IMR-90 (cell line): ENCODE results near the gene FXYD4. TPM values are rescaled to one million over a fixed set of nuclear protein-coding genes. Genes with fewer than 3 reads are reported as not detected.

Experiments used
- ATAC-seq: fragments of 200-7000 bp; cut with Tn5 transposase; 2 replicates; pipeline ENCODE4 v1.9.1; 2020; ENCODE audit warnings: low read depth, mild to moderate bottlenecking, moderate library complexity
- BruUV-seq: library from RNA; stranded (reverse); fragments of 400-500 nt; replicated peaks from 2 replicates; lab custom pipeline; 2021; lab: Mats Ljungman, UMichigan
- CTCF ChIA-PET: fragments of 300-600 bp; formaldehyde crosslinking; extraction: SDS; loops from one replicate; lab custom pipeline; 2021; ENCODE audit warnings: antibody characterized with exemption; lab: Yijun Ruan, JAX
- POLR2A ChIA-PET: fragments of 300-600 bp; sonication (Branson Sonifier 250); formaldehyde crosslinking; loops from one replicate; lab custom pipeline; 2022; ENCODE audit warnings: antibody characterized with exemption; ENCODE audit not compliant: unreplicated experiment; lab: Charles Lee
- DNase-seq: peaks from one replicate; pipeline ENCODE4 v3.0.0; 2013
- H2AFZ ChIP-seq: replicated peaks from 2 replicates; pipeline ENCODE3; 2013; ENCODE audit warnings: low read length, mild to moderate bottlenecking; ENCODE audit not compliant: poor library complexity
- H2AK5ac ChIP-seq: 2 replicates; pipeline ENCODE4 v1.6.1; 2013; ENCODE audit warnings: low read depth, low read length, inconsistent platforms
- H2AK9ac ChIP-seq: replicated peaks from 2 replicates; pipeline ENCODE3; 2013; ENCODE audit warnings: mild to moderate bottlenecking, low read depth, low read length, moderate library complexity; ENCODE audit not compliant: poor library complexity
- H2BK120ac ChIP-seq: 2 replicates; pipeline ENCODE4 v1.6.1; 2013; ENCODE audit warnings: low read depth, low read length, inconsistent platforms
- H2BK15ac ChIP-seq: 3 replicates; pipeline ENCODE4 v1.6.1; 2013; ENCODE audit warnings: low read depth, low read length, inconsistent platforms
- H2BK20ac ChIP-seq: 2 replicates; pipeline ENCODE4 v1.6.1; 2013; ENCODE audit warnings: low read depth, mild to moderate bottlenecking, inconsistent platforms, low read length, moderate library complexity
- H2BK5ac ChIP-seq: 2 replicates; pipeline ENCODE4 v1.6.1; 2013; ENCODE audit warnings: mild to moderate bottlenecking, low read depth, low read length, inconsistent platforms; ENCODE audit not compliant: poor library complexity, severe bottlenecking
- H3K14ac ChIP-seq: replicated peaks from 2 replicates; pipeline ENCODE4 v1.6.1; 2013; ENCODE audit warnings: low read depth, low read length, inconsistent platforms
- H3K18ac ChIP-seq: 2 replicates; pipeline ENCODE4 v1.6.1; 2013; ENCODE audit warnings: low read depth, low read length, control low read depth
- H3K23ac ChIP-seq: 2 replicates; pipeline ENCODE4 v1.6.1; 2013; ENCODE audit warnings: low read depth, low read length, inconsistent platforms
- H3K27ac ChIP-seq: 2 replicates; pipeline ENCODE4 v1.5.1; 2013; ENCODE audit warnings: mild to moderate bottlenecking, control low read depth, low read length; ENCODE audit not compliant: insufficient read depth
- H3K27me3 ChIP-seq: 2 replicates; pipeline ENCODE4 v1.6.1; 2013; ENCODE audit warnings: low read length; ENCODE audit not compliant: control insufficient read depth, insufficient read depth
- H3K36me3 ChIP-seq: 2 replicates; pipeline ENCODE4 v1.6.1; 2013; ENCODE audit warnings: low read length, mixed read lengths; ENCODE audit not compliant: control insufficient read depth, insufficient read depth
- H3K4ac ChIP-seq: 2 replicates; pipeline ENCODE4 v1.6.1; 2013; ENCODE audit warnings: low read depth, low read length, inconsistent platforms
- H3K4me1 ChIP-seq: 2 replicates; pipeline ENCODE4 v1.6.1; 2013; ENCODE audit warnings: low read length, mixed read lengths; ENCODE audit not compliant: control insufficient read depth, insufficient read depth
- H3K4me2 ChIP-seq: 2 replicates; pipeline ENCODE4 v1.6.1; 2013; ENCODE audit warnings: low read depth, mild to moderate bottlenecking, control low read depth, low read length, moderate library complexity
- H3K4me3 ChIP-seq: 2 replicates; pipeline ENCODE4 v1.5.1; 2013; ENCODE audit warnings: low read depth, mild to moderate bottlenecking, control low read depth, low read length, moderate library complexity; ENCODE audit not compliant: insufficient read depth
- H3K56ac ChIP-seq: 2 replicates; pipeline ENCODE4 v1.6.1; 2013; ENCODE audit warnings: low read length, inconsistent platforms; ENCODE audit not compliant: insufficient read depth; ENCODE audit errors: extremely low read depth
- H3K79me1 ChIP-seq, 2 experiments: 2 replicates each; pipeline ENCODE4 v1.6.1; 2013; ENCODE audit warnings: low read length in 2 of 2, inconsistent platforms in 1 of 2, low read depth in 1 of 2
- H3K9ac ChIP-seq: 2 replicates; pipeline ENCODE4 v1.6.1; 2013; ENCODE audit warnings: low read depth, low read length, control low read depth
- H3K9me1 ChIP-seq: 2 replicates; pipeline ENCODE4 v1.6.1; 2013; ENCODE audit warnings: low read length, inconsistent platforms; ENCODE audit not compliant: insufficient read depth
- H3K9me3 ChIP-seq: 2 replicates; pipeline ENCODE4 v1.6.1; 2013; ENCODE audit warnings: low read length; ENCODE audit not compliant: control insufficient read depth, insufficient read depth
- H4K20me1 ChIP-seq: 2 replicates; pipeline ENCODE4 v1.6.1; 2013; ENCODE audit warnings: low read length, inconsistent platforms; ENCODE audit not compliant: insufficient read depth
- H4K5ac ChIP-seq: 2 replicates; pipeline ENCODE4 v1.6.1; 2013; ENCODE audit warnings: mild to moderate bottlenecking, low read depth, low read length, control low read depth
- H4K8ac ChIP-seq, 2 experiments: 2 replicates each; pipeline ENCODE4 v1.6.1; 2013; ENCODE audit warnings: low read depth in 2 of 2, low read length in 2 of 2, control low read depth in 1 of 2, inconsistent platforms in 1 of 2
- H4K91ac ChIP-seq: 2 replicates; pipeline ENCODE4 v1.6.1; 2013; ENCODE audit warnings: low read depth, low read length, inconsistent platforms; ENCODE audit not compliant: insufficient read depth
- BHLHE40 ChIP-seq: fragments of 150-350 bp; IDR thresholded peaks from 2 replicates; pipeline ENCODE4 v1.6.1; 2016; ENCODE audit warnings: mild to moderate bottlenecking, low read depth, low read length
- FOS ChIP-seq: fragments of 150-350 bp; IDR thresholded peaks from 2 replicates; pipeline ENCODE4 v1.6.1; 2016; ENCODE audit warnings: low read depth, low read length
- MAZ ChIP-seq: IDR thresholded peaks from 2 replicates; pipeline ENCODE4 v1.6.1; 2012; ENCODE audit warnings: low read depth, mild to moderate bottlenecking, low read length, improper control_type of control experiment, moderate library complexity, borderline replicate concordance
- MXI1 ChIP-seq: IDR thresholded peaks from 2 replicates; pipeline ENCODE4 v1.6.1; 2012; ENCODE audit warnings: low read depth, mild to moderate bottlenecking, low read length, moderate library complexity, borderline replicate concordance
- POLR2A ChIP-seq: IDR thresholded peaks from 2 replicates; pipeline ENCODE4 v1.6.1; 2012; ENCODE audit warnings: mild to moderate bottlenecking, low read depth, low read length
- RAD21 ChIP-seq: IDR thresholded peaks from 2 replicates; pipeline ENCODE4 v1.6.1; 2012; ENCODE audit warnings: low read length, improper control_type of control experiment
- WGBS, 2 experiments: methylation state at CpG; one replicate each; pipeline versions ENCODE4 v1.1.5 to v1.1.7; 2013; ENCODE audit warnings: missing lambda C conversion rate in 2 of 2; ENCODE audit not compliant: insufficient read length in 1 of 2; ENCODE audit errors: extremely low coverage in 2 of 2; 5-methylcytosine and 5-hydroxymethylcytosine counted together
- dilution Hi-C: fragments of 300-500 bp; cut with HindIII; formaldehyde crosslinking; loops from one replicate; pipeline ENCODE4 v1.14.3; 2018; ENCODE audit warnings: low sequenced_read_pairs; ENCODE audit not compliant: unreplicated experiment
- in situ Hi-C: fragments of 300-500 bp; cut with MboI; formaldehyde crosslinking; loops from 3 replicates; pipeline ENCODE4 v1.14.3; 2019; ENCODE audit warnings: low sequenced_read_pairs, inconsistent platforms, mixed read lengths
- intact Hi-C: fragments of 100-400 bp; cut with micrococcal nuclease; formaldehyde crosslinking; loops from 2 replicates; pipeline ENCODE4 v1.10.0; 2022
- polyA plus RNA-seq, 3 experiments: library from polyadenylated mRNA; depleted of rRNA; stranded (reverse); fragments of >200 nt; gene quantifications; 2 replicates each; pipeline ENCODE4 v1.2.3, GENCODE V29; 2012; ENCODE audit warnings: low replicate concordance in 1 of 3
- total RNA-seq: library from RNA; depleted of rRNA; stranded (reverse); fragments of >200 nt; gene quantifications from 2 replicates; pipeline ENCODE4 v1.2.3, GENCODE V29; 2012
- TF ChIP-seq, protein P1 (sequence below): fragments of 150-350 bp; IDR thresholded peaks from 2 replicates; pipeline ENCODE4 v1.6.1; 2017; ENCODE audit warnings: mild to moderate bottlenecking, antibody characterized with exemption, low read length, low read depth

The FXYD4 gene
- total and polyA plus RNA-seq, 2 of the 4 experiments (the other 2 are of a cell fraction) = not detected

GRCh38 chr10:43408710-43409384, 37.4 kb downstream of the FXYD4 start, which contains the start of gene HNRNPF:
HNRNPF (minus strand) TSS chr10:43409186; CDS start chr10:43387884, 21,302 bp downstream.
- H3K27me3 ChIP-seq = no peaks in the 10 kb centered on the region
- peak within 1 kb of the TSS; percentile 91 to 98 for H4K8ac ChIP-seq
- no peaks in the 10 kb centered on the region; the same call in 1 of the 2 replicates for H3K9me1 ChIP-seq
- H2AK9ac ChIP-seq = peak within 1 kb of the TSS; percentile 97
- H2BK120ac ChIP-seq = peak within 1 kb of the TSS; percentile 84
- H3K4me1 ChIP-seq = peaks cover 2% of the 10 kb centered on the region; the same call in 1 of the 2 replicates
- intact Hi-C loops = loop anchor here (1.0 to 5.0 kb wide), 2 partner anchors 28 to 272 kb away; partner anchors contain the start of genes CSGALNACT2 and ZNF487
- dilution Hi-C loops = no loop called here
- H2BK15ac ChIP-seq = peak within 1 kb of the TSS; percentile 67; the same call in 2 of the 3 replicates
- peak; percentile 93 for DNase-seq
- H2AK5ac ChIP-seq = peak within 1 kb of the TSS; percentile 77
- in situ Hi-C loops = loop anchor here (25.0 kb wide), 1 partner anchor 1578 kb away; the partner anchor contains the start of gene DEPP1
- H3K27ac ChIP-seq = peak within 1 kb of the TSS; percentile 97
- ChIA-PET CTCF (no interaction called here), POLR2A (interaction anchor here (0.5 to 0.6 kb wide), 2 partner anchors 24 to 142 kb away, joined by 3 to 5 read pairs; partner anchors contain the start of gene RASGEF1A)
- H2BK5ac ChIP-seq = peak within 1 kb of the TSS; percentile 88
- H3K9me3 ChIP-seq = no peaks in the 10 kb centered on the region
- no peak within 1 kb of the TSS for H2BK20ac ChIP-seq
- peak within 1 kb of the TSS; percentile 88 for H3K4me2 ChIP-seq
- H4K20me1 ChIP-seq = peaks cover 46% of the 10 kb centered on the region
- H3K23ac ChIP-seq = peak within 1 kb of the TSS; percentile 93
- peak within 1 kb of the TSS; percentile 86 for H4K5ac ChIP-seq
- peak within 1 kb of the TSS; percentile 68 for H4K91ac ChIP-seq
- TF ChIP-seq FOS = no peak
- peak; percentile 92 for TF ChIP-seq POLR2A
- 0 out of 2 replicates have a peak, but pooled peaks have one; percentile 8 for TF ChIP-seq BHLHE40
- TF ChIP-seq, protein P1, sequence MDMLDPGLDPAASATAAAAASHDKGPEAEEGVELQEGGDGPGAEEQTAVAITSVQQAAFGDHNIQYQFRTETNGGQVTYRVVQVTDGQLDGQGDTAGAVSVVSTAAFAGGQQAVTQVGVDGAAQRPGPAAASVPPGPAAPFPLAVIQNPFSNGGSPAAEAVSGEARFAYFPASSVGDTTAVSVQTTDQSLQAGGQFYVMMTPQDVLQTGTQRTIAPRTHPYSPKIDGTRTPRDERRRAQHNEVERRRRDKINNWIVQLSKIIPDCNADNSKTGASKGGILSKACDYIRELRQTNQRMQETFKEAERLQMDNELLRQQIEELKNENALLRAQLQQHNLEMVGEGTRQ = peak; percentile 53
- peak; percentile 90; the same call in 1 of the 2 replicates for TF ChIP-seq MXI1
- peak; percentile 80; the same call in 1 of the 2 replicates for TF ChIP-seq MAZ
- TF ChIP-seq RAD21 = no peak
- H3K4ac ChIP-seq = peak within 1 kb of the TSS; percentile 98
- peak within 1 kb of the TSS; percentile 82 for H3K4me3 ChIP-seq
- peaks cover 4 to 23% of the 10 kb centered on the region in 2 experiments; a peak in 2 of 4 replicates for H3K79me1 ChIP-seq
- no peaks in the 10 kb centered on the region for H3K36me3 ChIP-seq
- ATAC-seq = peak; percentile 89
- peak within 1 kb of the TSS; percentile 97 for H2AFZ ChIP-seq
- no TSS peak for BruUV-seq
- H3K14ac ChIP-seq = peak within 1 kb of the TSS; percentile 99
- peak within 1 kb of the TSS; percentile 77 for H3K56ac ChIP-seq
- 0% methylated on average over 8 of the region's 68 CpGs; no CpG with 5 or more reads in 1 of the 2 experiments for WGBS, 2 experiments
- H3K9ac ChIP-seq = peak within 1 kb of the TSS; percentile 77
- peak within 1 kb of the TSS; percentile 48 for H3K18ac ChIP-seq
